Osteoblast (primary cell): Measurements from ENCODE around the gene MAFF. TPM values are rescaled to one million over a fixed set of nuclear protein-coding genes. Genes with fewer than 3 reads are reported as not detected.

Source experiments
- DNase-seq: peaks from one replicate; pipeline ENCODE4 v3.0.0; 2011; ENCODE audit warnings: low spot score, mixed read lengths; ENCODE audit not compliant: insufficient read length; ENCODE audit errors: missing footprints
- H2AFZ ChIP-seq: 2 replicates; pipeline ENCODE4 v1.6.0; 2011; ENCODE audit warnings: mild to moderate bottlenecking, low read length
- H3K27ac ChIP-seq: 2 replicates; pipeline ENCODE4 v1.5.1; 2011; ENCODE audit warnings: mild to moderate bottlenecking, low read depth, low read length, moderate library complexity
- H3K27me3 ChIP-seq: 2 replicates; pipeline ENCODE4 v1.6.0; 2012; ENCODE audit warnings: mild to moderate bottlenecking, control low read depth, inconsistent platforms, low read length, moderate library complexity; ENCODE audit not compliant: insufficient read depth
- H3K36me3 ChIP-seq: 2 replicates; pipeline ENCODE4 v1.5.1; 2011; ENCODE audit warnings: mild to moderate bottlenecking, low read length, control low read depth, moderate library complexity; ENCODE audit not compliant: insufficient read depth
- H3K4me1 ChIP-seq: 2 replicates; pipeline ENCODE4 v1.5.1; 2011; ENCODE audit warnings: mild to moderate bottlenecking, low read length, control low read depth, moderate library complexity; ENCODE audit not compliant: insufficient read depth
- H3K4me2 ChIP-seq: 2 replicates; pipeline ENCODE4 v1.6.0; 2011; ENCODE audit warnings: mild to moderate bottlenecking, low read length; ENCODE audit not compliant: insufficient read depth
- H3K4me3 ChIP-seq: fragments of 200-600 bp; sonication (generic); 3 replicates; pipeline ENCODE4 v1.5.1; 2012; ENCODE audit warnings: mild to moderate bottlenecking, low read length, inconsistent platforms; ENCODE audit not compliant: insufficient read depth
- H3K79me2 ChIP-seq: 2 replicates; pipeline ENCODE4 v1.6.0; 2012; ENCODE audit warnings: mild to moderate bottlenecking, low read length, control low read depth, inconsistent platforms; ENCODE audit not compliant: insufficient read depth
- H3K9me3 ChIP-seq: 2 replicates; pipeline ENCODE4 v1.5.1; 2011; ENCODE audit warnings: low read depth, low read length, control low read depth
- H4K20me1 ChIP-seq: 2 replicates; pipeline ENCODE4 v1.6.0; 2012; ENCODE audit warnings: mild to moderate bottlenecking, low read length, control low read depth; ENCODE audit not compliant: insufficient read depth
- total RNA-seq: library from RNA; depleted of rRNA; stranded (reverse); fragments of >200 nt; gene quantifications from 2 replicates; pipeline ENCODE4 v1.2.3, GENCODE V29; 2012
- TF ChIP-seq, protein P1 (sequence below): IDR thresholded peaks from 2 replicates; pipeline ENCODE4 v1.5.1; 2011; ENCODE audit warnings: mild to moderate bottlenecking, low read depth, low read length, moderate library complexity; ENCODE audit errors: extremely low read depth

Gene MAFF
- total RNA-seq, 1 donor: 22.4 TPM

- Histone ChIP-seq H2AFZ (no peak overlapping the region), H3K4me1 (peaks cover 41% of the 10 kb centered on the region), H3K4me2 (peak overlapping the region; percentile 93), H3K27me3 (no peaks in the 10 kb centered on the region), H3K9me3 (no peaks in the 10 kb centered on the region), H3K27ac (peak overlapping the region; percentile 98), H4K20me1 (peaks cover 51% of the 10 kb centered on the region), H3K4me3 (no peak overlapping the region), H3K79me2 (peaks cover 74% of the 10 kb centered on the region), H3K36me3 (peaks cover 11% of the 10 kb centered on the region)
- TF ChIP-seq, protein P1, sequence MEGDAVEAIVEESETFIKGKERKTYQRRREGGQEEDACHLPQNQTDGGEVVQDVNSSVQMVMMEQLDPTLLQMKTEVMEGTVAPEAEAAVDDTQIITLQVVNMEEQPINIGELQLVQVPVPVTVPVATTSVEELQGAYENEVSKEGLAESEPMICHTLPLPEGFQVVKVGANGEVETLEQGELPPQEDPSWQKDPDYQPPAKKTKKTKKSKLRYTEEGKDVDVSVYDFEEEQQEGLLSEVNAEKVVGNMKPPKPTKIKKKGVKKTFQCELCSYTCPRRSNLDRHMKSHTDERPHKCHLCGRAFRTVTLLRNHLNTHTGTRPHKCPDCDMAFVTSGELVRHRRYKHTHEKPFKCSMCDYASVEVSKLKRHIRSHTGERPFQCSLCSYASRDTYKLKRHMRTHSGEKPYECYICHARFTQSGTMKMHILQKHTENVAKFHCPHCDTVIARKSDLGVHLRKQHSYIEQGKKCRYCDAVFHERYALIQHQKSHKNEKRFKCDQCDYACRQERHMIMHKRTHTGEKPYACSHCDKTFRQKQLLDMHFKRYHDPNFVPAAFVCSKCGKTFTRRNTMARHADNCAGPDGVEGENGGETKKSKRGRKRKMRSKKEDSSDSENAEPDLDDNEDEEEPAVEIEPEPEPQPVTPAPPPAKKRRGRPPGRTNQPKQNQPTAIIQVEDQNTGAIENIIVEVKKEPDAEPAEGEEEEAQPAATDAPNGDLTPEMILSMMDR: no peak
- peak; percentile 94 for DNase-seq
Measured at GRCh38 chr22:38205261-38206128, 3.7 kb downstream of the MAFF start.

GRCh38 chr22:38207898-38208432 is 6.2 kb downstream of the MAFF start:
- H3K27me3 ChIP-seq: no peaks in the 10 kb centered on the region
- H4K20me1 ChIP-seq: peaks cover 57% of the 10 kb centered on the region
- no peak overlapping the region for H3K4me3 ChIP-seq
- peaks cover 33% of the 10 kb centered on the region for H3K4me1 ChIP-seq
- no peak overlapping the region for H2AFZ ChIP-seq
- no peak overlapping the region for H3K4me2 ChIP-seq
- TF ChIP-seq, protein P1: no peak
- H3K9me3 ChIP-seq: no peaks in the 10 kb centered on the region
- peaks cover 15% of the 10 kb centered on the region for H3K36me3 ChIP-seq
- no peak for DNase-seq
- H3K27ac ChIP-seq: no peak overlapping the region
- peaks cover 88% of the 10 kb centered on the region for H3K79me2 ChIP-seq

- peak; percentile 79 for DNase-seq
- Histone ChIP-seq H3K36me3 (peaks cover 15% of the 10 kb centered on the region), H4K20me1 (peaks cover 52% of the 10 kb centered on the region), H3K79me2 (peaks cover 87% of the 10 kb centered on the region), H2AFZ (no peak overlapping the region), H3K27me3 (no peaks in the 10 kb centered on the region), H3K4me3 (no peak overlapping the region), H3K9me3 (no peaks in the 10 kb centered on the region), H3K27ac (no peak overlapping the region), H3K4me2 (no peak overlapping the region), H3K4me1 (peaks cover 27% of the 10 kb centered on the region)
- TF ChIP-seq, protein P1: no peak
Measured at GRCh38 chr22:38208551-38208968, 6.8 kb downstream of the MAFF start.

- H2AFZ ChIP-seq: no peak overlapping the region
- no peaks in the 10 kb centered on the region for H3K9me3 ChIP-seq
- peaks cover 4% of the 10 kb centered on the region for H3K4me1 ChIP-seq
- H3K36me3 ChIP-seq: peaks cover 29% of the 10 kb centered on the region
- H3K4me3 ChIP-seq: no peak overlapping the region
- no peak overlapping the region for H3K27ac ChIP-seq
- H3K27me3 ChIP-seq: no peaks in the 10 kb centered on the region
- DNase-seq: peak; percentile 50
- H3K79me2 ChIP-seq: peaks cover 64% of the 10 kb centered on the region
- H3K4me2 ChIP-seq: no peak overlapping the region
- peaks cover 32% of the 10 kb centered on the region for H4K20me1 ChIP-seq
- TF ChIP-seq, protein P1: no peak
Measured at GRCh38 chr22:38211556-38211955, 9.8 kb downstream of the MAFF start.
